IPS-18a (cell line): Measurements from ENCODE around the gene PPP1R27.
"Not testable (repeated sequence)": the region's sequence is repeated elsewhere in the genome, so short reads cannot be mapped to it uniquely, and the experiment has no call there.

Experiments used
- H3K27ac ChIP-seq: one replicate; pipeline ENCODE4 v1.5.1; 2013; ENCODE audit warnings: low read length
- H3K27me3 ChIP-seq: one replicate; pipeline ENCODE4 v1.6.1; 2013; ENCODE audit warnings: mild to moderate bottlenecking, low read length; ENCODE audit not compliant: control insufficient read depth, insufficient read depth
- H3K36me3 ChIP-seq: one replicate; pipeline ENCODE4 v1.6.1; 2013; ENCODE audit warnings: low read depth, low read length; ENCODE audit not compliant: control insufficient read depth
- H3K4me1 ChIP-seq: one replicate; pipeline ENCODE4 v1.6.1; 2013; ENCODE audit warnings: low read depth, low read length; ENCODE audit not compliant: control insufficient read depth
- H3K4me3 ChIP-seq: one replicate; pipeline ENCODE4 v1.5.1; 2013; ENCODE audit warnings: low read length
- H3K9ac ChIP-seq: one replicate; pipeline ENCODE4 v1.6.1; 2013; ENCODE audit warnings: mild to moderate bottlenecking, low read length, moderate library complexity
- H3K9me3 ChIP-seq: one replicate; pipeline ENCODE4 v1.6.1; 2013; ENCODE audit warnings: low read depth, low read length; ENCODE audit not compliant: control insufficient read depth

Gene PPP1R27

DNA sequence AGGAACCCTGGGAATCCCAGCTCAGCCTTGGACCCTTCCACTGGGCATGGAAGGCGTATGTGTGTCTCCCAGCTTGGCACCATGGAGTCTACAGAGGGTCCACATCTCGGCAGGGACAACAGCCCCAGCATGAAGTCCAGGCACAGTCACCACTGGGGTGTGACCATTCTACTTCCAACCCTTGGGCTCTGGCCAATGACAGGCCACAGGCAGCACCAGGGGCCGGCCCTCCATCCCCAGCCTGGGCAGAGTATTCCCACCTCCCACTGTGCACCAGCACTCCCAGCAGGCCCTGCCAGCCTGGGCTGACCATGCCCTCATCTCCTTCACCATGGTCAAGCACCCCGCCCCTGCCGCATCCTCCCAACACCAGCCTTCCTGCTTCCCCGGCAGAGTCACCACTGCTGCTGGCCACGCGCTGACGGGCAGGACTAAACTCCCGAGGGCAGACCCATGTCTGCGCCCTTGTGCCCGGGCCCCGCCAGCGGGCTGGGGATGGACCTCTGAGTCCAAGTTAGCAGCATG, 9.5 kb upstream of the PPP1R27 start:
- H3K27ac ChIP-seq = no peak overlapping the region
- no peaks in the 10 kb centered on the region for H3K27me3 ChIP-seq
- no peak overlapping the region for H3K9ac ChIP-seq
- no peaks in the 10 kb centered on the region for H3K4me1 ChIP-seq
- H3K4me3 ChIP-seq = no peak overlapping the region
- H3K9me3 ChIP-seq = no peaks in the 10 kb centered on the region
- peaks cover 46% of the 10 kb centered on the region for H3K36me3 ChIP-seq

GRCh38 chr17:81843713-81844326, 9.0 kb upstream of the PPP1R27 start:
- H3K4me3 ChIP-seq = no peak overlapping the region
- H3K4me1 ChIP-seq = no peaks in the 10 kb centered on the region
- H3K27me3 ChIP-seq = no peaks in the 10 kb centered on the region
- no peak overlapping the region for H3K9ac ChIP-seq
- H3K36me3 ChIP-seq = peaks cover 46% of the 10 kb centered on the region
- H3K9me3 ChIP-seq = no peaks in the 10 kb centered on the region
- H3K27ac ChIP-seq = no peak overlapping the region

- Histone ChIP-seq H3K9ac (no peak overlapping the region), H3K27ac (no peak overlapping the region), H3K36me3 (peaks cover 46% of the 10 kb centered on the region)
Observed at GRCh38 chr17:81842725-81843504, 8.1 kb upstream of the PPP1R27 start.

DNA sequence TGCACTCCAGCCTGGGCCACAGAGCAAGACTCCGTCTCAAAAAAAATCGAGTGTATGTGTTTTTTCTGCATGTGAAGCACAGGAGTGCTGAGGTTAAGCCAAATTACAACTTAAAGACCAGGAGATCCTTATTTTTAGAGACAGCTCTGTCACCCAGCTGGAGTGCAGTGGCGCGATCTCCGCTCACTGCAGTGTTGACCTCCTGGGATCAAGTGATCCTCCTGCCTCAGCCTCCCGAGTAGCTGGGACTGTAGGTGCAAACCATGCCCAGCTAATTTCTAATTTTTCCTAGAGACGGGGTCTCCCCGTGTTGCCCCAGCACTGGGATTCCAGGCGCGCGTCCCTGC, 7.5 kb upstream of the PPP1R27 start:
- Histone ChIP-seq H3K9me3 (no peaks in the 10 kb centered on the region), H3K27ac (no peak overlapping the region), H3K27me3 (no peaks in the 10 kb centered on the region), H3K36me3 (peaks cover 42% of the 10 kb centered on the region), H3K4me3 (no peak overlapping the region), H3K4me1 (no peaks in the 10 kb centered on the region), H3K9ac (no peak overlapping the region)

More at GRCh38 chr17:81842725-81843504, 8.1 kb upstream of the PPP1R27 start:
- H3K4me1 ChIP-seq = no peaks in the 10 kb centered on the region
- H3K4me3 ChIP-seq = no peak overlapping the region
- no peaks in the 10 kb centered on the region for H3K9me3 ChIP-seq
- H3K27me3 ChIP-seq = no peaks in the 10 kb centered on the region

GRCh38 chr17:81841866-81842265, 7.0 kb upstream of the PPP1R27 start:
- H3K4me1 ChIP-seq = no peaks in the 10 kb centered on the region
- H3K9me3 ChIP-seq = no peaks in the 10 kb centered on the region
- no peak overlapping the region for H3K4me3 ChIP-seq
- H3K27ac ChIP-seq = no peak overlapping the region
- no peak overlapping the region for H3K9ac ChIP-seq
- H3K36me3 ChIP-seq = peaks cover 38% of the 10 kb centered on the region
- no peaks in the 10 kb centered on the region for H3K27me3 ChIP-seq

DNA sequence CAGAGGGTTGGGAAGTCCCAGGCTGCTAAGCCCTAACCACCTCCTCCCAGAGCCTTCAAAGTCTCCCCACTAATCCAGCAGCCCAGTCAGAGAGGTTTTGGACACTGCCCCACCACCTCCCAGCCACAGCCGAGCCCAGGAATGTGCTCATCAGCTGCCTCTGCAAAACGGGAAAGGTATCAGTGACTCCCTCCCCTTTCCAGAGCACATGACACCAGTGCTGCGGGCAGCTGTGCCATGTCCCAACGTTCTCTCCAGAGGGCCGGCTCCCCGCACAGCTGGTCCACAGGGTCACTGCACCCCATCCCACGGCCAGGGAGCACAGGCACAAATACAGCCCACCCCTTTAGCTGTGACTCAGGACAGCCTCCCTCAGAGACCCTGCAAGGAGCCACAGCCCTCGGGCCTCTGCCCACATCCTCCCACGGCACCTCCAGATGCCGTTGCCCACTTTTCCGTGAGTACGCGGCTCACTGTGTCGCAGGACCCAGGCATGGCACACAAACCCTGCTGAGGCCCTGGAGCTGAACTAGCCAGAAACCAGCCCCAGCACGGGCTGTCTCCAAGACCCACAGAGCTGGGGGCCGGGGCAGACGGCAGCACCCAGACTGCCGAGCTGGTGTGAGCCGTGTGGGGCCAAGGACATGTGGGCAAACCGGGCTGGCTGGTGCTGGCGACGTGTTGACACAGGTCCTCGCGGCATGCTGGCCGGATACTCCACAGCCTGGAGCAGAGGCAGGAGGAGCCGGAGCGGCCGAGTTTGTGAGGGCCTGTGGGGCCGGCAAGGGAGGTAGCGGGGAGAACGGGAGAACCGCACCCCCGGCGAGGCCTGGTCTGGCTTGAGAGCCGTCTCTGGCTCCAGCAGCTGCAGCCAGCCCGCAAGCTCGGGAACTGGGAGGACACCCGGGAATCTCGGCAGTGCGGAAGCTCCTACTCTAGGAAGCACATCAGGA, 6.3 kb upstream of the PPP1R27 start:
- H3K4me3 ChIP-seq = no peak overlapping the region
- no peaks in the 10 kb centered on the region for H3K27me3 ChIP-seq
- no peak overlapping the region for H3K27ac ChIP-seq
- no peak overlapping the region for H3K9ac ChIP-seq
- peaks cover 31% of the 10 kb centered on the region for H3K36me3 ChIP-seq
- no peaks in the 10 kb centered on the region for H3K4me1 ChIP-seq
- H3K9me3 ChIP-seq = no peaks in the 10 kb centered on the region

- not testable (repeated sequence) for H3K9ac ChIP-seq, H3K4me3 ChIP-seq, H3K27ac ChIP-seq, H3K27me3 ChIP-seq, H3K9me3 ChIP-seq, H3K4me1 ChIP-seq
- peaks cover 21% of the 10 kb centered on the region for H3K36me3 ChIP-seq
Observed at GRCh38 chr17:81840059-81840458, 5.2 kb upstream of the PPP1R27 start.

GRCh38 chr17:81839301-81839700, 4.5 kb upstream of the PPP1R27 start:
- Histone ChIP-seq H3K9me3 (no peaks in the 10 kb centered on the region), H3K9ac (no peak overlapping the region), H3K36me3 (peaks cover 14% of the 10 kb centered on the region), H3K27me3 (no peaks in the 10 kb centered on the region), H3K27ac (no peak overlapping the region), H3K4me3 (no peak overlapping the region), H3K4me1 (no peaks in the 10 kb centered on the region)

- Histone ChIP-seq H3K27me3 (no peaks in the 10 kb centered on the region), H3K9me3 (no peaks in the 10 kb centered on the region), H3K9ac (no peak overlapping the region), H3K4me3 (no peak overlapping the region), H3K36me3 (peaks cover 11% of the 10 kb centered on the region), H3K27ac (no peak overlapping the region), H3K4me1 (no peaks in the 10 kb centered on the region)
Observed at GRCh38 chr17:81838753-81839255, 4.0 kb upstream of the PPP1R27 start.

GRCh38 chr17:81837641-81838040, 2.8 kb upstream of the PPP1R27 start:
- Histone ChIP-seq H3K27ac (no peak overlapping the region), H3K9ac (no peak overlapping the region), H3K4me1 (no peaks in the 10 kb centered on the region), H3K36me3 (no peaks in the 10 kb centered on the region), H3K27me3 (no peaks in the 10 kb centered on the region), H3K9me3 (no peaks in the 10 kb centered on the region), H3K4me3 (no peak overlapping the region)
